Measurements from ENCODE around the gene UBA6. TPM values are rescaled to one million over a fixed set of nuclear protein-coding genes. Genes with fewer than 3 reads are reported as not detected.

Gene UBA6
- total RNA-seq, 1 experiment from 2014 or later, result 59.4 TPM

DNA sequence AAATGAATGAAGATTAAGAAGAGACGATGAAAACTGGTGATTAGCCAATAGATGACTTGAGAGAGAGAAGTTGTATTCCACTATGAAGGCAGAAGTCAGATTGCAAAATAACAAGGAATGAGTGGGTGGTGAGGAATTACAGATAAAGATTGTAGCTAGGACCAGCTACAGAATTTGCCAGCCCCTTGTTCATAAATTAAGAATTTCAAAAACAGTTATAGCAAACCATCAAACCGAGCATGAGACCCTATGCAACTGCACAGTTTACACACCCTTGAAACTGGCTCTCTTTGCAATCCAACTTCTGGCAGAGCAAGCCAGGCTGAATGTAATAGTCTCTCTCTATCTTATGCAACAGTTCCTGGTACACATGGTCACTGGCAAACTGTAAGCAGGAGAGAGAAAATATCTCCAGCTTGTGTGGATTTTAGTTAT lies 107.2 kb downstream of the UBA6 start:
- no peak for ATAC-seq
- Histone ChIP-seq H3K27ac (ENCODE audit: low read length) (no peak overlapping the region), H3K4me3 (ENCODE audit: low read depth in 2 of 2, low read length in 2 of 2) (no peak overlapping the region), H3K27me3 (ENCODE audit: control insufficient read depth, insufficient read depth, low read length) (peaks cover 5% of the 10 kb centered on the region; the same call in 1 of the 2 replicates), H3K4me1 (ENCODE audit: control insufficient read depth, insufficient read depth, low read length) (no peaks in the 10 kb centered on the region), H3K36me3 (ENCODE audit: control insufficient read depth, insufficient read depth, low read length) (no peaks in the 10 kb centered on the region), H3K9me3 (ENCODE audit: control insufficient read depth, insufficient read depth, low read depth, low read length) (no peaks in the 10 kb centered on the region)
- no peak for TF ChIP-seq TCF7L2 (IDR thresholded peaks at IDR 0.05; ENCODE audit: low read depth, low read length)
- TF ChIP-seq POLR2AphosphoS5 (IDR thresholded peaks at IDR 0.05; ENCODE audit: low read depth, low read length), result no peak
- no peak for TF ChIP-seq SIN3A (IDR thresholded peaks at IDR 0.05; ENCODE audit: borderline replicate concordance, insufficient read depth, low read depth, low read length)
- TF ChIP-seq, protein P1, sequence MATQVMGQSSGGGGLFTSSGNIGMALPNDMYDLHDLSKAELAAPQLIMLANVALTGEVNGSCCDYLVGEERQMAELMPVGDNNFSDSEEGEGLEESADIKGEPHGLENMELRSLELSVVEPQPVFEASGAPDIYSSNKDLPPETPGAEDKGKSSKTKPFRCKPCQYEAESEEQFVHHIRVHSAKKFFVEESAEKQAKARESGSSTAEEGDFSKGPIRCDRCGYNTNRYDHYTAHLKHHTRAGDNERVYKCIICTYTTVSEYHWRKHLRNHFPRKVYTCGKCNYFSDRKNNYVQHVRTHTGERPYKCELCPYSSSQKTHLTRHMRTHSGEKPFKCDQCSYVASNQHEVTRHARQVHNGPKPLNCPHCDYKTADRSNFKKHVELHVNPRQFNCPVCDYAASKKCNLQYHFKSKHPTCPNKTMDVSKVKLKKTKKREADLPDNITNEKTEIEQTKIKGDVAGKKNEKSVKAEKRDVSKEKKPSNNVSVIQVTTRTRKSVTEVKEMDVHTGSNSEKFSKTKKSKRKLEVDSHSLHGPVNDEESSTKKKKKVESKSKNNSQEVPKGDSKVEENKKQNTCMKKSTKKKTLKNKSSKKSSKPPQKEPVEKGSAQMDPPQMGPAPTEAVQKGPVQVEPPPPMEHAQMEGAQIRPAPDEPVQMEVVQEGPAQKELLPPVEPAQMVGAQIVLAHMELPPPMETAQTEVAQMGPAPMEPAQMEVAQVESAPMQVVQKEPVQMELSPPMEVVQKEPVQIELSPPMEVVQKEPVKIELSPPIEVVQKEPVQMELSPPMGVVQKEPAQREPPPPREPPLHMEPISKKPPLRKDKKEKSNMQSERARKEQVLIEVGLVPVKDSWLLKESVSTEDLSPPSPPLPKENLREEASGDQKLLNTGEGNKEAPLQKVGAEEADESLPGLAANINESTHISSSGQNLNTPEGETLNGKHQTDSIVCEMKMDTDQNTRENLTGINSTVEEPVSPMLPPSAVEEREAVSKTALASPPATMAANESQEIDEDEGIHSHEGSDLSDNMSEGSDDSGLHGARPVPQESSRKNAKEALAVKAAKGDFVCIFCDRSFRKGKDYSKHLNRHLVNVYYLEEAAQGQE (IDR thresholded peaks at IDR 0.05; ENCODE audit: insufficient read depth in 1 of 2, low read depth in 2 of 2, low read length in 1 of 2), result no peak
- TF ChIP-seq, protein P2, sequence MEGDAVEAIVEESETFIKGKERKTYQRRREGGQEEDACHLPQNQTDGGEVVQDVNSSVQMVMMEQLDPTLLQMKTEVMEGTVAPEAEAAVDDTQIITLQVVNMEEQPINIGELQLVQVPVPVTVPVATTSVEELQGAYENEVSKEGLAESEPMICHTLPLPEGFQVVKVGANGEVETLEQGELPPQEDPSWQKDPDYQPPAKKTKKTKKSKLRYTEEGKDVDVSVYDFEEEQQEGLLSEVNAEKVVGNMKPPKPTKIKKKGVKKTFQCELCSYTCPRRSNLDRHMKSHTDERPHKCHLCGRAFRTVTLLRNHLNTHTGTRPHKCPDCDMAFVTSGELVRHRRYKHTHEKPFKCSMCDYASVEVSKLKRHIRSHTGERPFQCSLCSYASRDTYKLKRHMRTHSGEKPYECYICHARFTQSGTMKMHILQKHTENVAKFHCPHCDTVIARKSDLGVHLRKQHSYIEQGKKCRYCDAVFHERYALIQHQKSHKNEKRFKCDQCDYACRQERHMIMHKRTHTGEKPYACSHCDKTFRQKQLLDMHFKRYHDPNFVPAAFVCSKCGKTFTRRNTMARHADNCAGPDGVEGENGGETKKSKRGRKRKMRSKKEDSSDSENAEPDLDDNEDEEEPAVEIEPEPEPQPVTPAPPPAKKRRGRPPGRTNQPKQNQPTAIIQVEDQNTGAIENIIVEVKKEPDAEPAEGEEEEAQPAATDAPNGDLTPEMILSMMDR (IDR thresholded peaks at IDR 0.05), result no peak
- CTCF ChIA-PET, result no interaction called here
- BruUV-seq (replicated peaks), result no TSS peak
- DNase-seq (ENCODE audit: low read depth, low spot score), result no peak
- POLR2A ChIA-PET, result no interaction called here
- intact Hi-C loops (cut with micrococcal nuclease; ENCODE audit: unreplicated experiment) (no loop called here), in situ Hi-C loops (cut with HindIII; ENCODE audit: low pct_unique_long_range_greater_than_20kb, low sequenced_read_pairs) (no loop called here)

DNA sequence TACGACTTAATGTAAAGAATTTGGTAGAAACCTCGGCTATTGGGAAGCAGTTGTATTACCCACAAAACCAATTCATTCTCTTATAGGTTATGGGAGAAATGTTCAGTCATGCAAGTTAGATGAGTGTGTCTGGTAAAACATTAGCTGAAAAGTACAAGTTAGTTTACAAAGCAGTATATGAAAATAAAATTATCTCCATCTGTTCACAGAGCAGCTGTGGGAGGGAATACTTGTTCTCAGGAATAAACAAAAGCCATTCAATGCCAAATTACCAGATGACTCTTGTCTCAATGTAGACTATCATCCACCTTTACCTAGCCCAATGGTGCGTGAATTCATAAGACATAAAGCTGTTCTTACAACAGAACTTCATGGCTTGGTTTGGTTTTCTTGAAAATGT lies 113.8 kb downstream of the UBA6 start:
- DNase-seq (ENCODE audit: low read depth, low spot score) (no peak), ATAC-seq (no peak)
- Histone ChIP-seq H3K27me3 (ENCODE audit: control insufficient read depth, insufficient read depth, low read length) (no peaks in the 10 kb centered on the region), H3K36me3 (ENCODE audit: control insufficient read depth, insufficient read depth, low read length) (no peaks in the 10 kb centered on the region), H3K9me3 (ENCODE audit: control insufficient read depth, insufficient read depth, low read depth, low read length) (no peaks in the 10 kb centered on the region), H3K4me3 (ENCODE audit: low read depth in 2 of 2, low read length in 2 of 2) (no peak overlapping the region), H3K27ac (ENCODE audit: low read length) (no peak overlapping the region), H3K4me1 (ENCODE audit: control insufficient read depth, insufficient read depth, low read length) (no peaks in the 10 kb centered on the region)
- intact Hi-C loops (cut with micrococcal nuclease; ENCODE audit: unreplicated experiment), result no loop called here
- CTCF ChIA-PET, result no interaction called here
- TF ChIP-seq, protein P1 (IDR thresholded peaks at IDR 0.05; ENCODE audit: insufficient read depth in 1 of 2, low read depth in 2 of 2, low read length in 1 of 2), result no peak
- TF ChIP-seq, protein P2 (IDR thresholded peaks at IDR 0.05), result no peak
- TF ChIP-seq TCF7L2 (IDR thresholded peaks at IDR 0.05; ENCODE audit: low read depth, low read length) (no peak), SIN3A (IDR thresholded peaks at IDR 0.05; ENCODE audit: borderline replicate concordance, insufficient read depth, low read depth, low read length) (no peak), POLR2AphosphoS5 (IDR thresholded peaks at IDR 0.05; ENCODE audit: low read depth, low read length) (no peak)
- POLR2A ChIA-PET, result no interaction called here
- BruUV-seq (replicated peaks), result no TSS peak
- in situ Hi-C loops (cut with HindIII; ENCODE audit: low pct_unique_long_range_greater_than_20kb, low sequenced_read_pairs), result no loop called here
